SK-N-SH (cell line): Measurements from ENCODE around the gene PCDHGC4. TPM values are rescaled to one million over a fixed set of nuclear protein-coding genes. Genes with fewer than 3 reads are reported as not detected.

Experiments
- CTCF ChIA-PET: fragments of 300-600, 350-600 bp; formaldehyde crosslinking; extraction: SDS; loops from one replicate; lab custom pipeline; 2021; lab: Yijun Ruan, JAX
- POLR2A ChIA-PET: fragments of 350-600 bp; sonication (Branson Sonifier 250); formaldehyde crosslinking; extraction: SDS; loops from one replicate; lab custom pipeline; 2020; ENCODE audit warnings: antibody characterized with exemption, inconsistent platforms; lab: Yijun Ruan, JAX
- DNase-seq: peaks from one replicate; pipeline ENCODE4 v3.0.0; 2012
- H2AFZ ChIP-seq: fragments of 200-600 bp; sonication (generic); 2 replicates; pipeline ENCODE4 v1.8.1; 2016; ENCODE audit warnings: antibody characterized with exemption, mild to moderate bottlenecking, low read depth
- H3F3A ChIP-seq: fragments of 200-600 bp; sonication (generic); replicated peaks from 2 replicates; pipeline ENCODE3; 2016; ENCODE audit warnings: antibody characterized with exemption, mild to moderate bottlenecking; ENCODE audit not compliant: insufficient read depth
- H3K27ac ChIP-seq, 2 experiments: fragments of 200-500 bp in 1 of 2; fragments of 200-600 bp in 1 of 2; sonication (Bioruptor generic) in 1 of 2; sonication (generic), shearing (Covaris generic) in 1 of 2; 2 replicates each; pipeline versions ENCODE4 v1.5.1 to v1.6.1; 2014 to 2016; ENCODE audit warnings: low read depth in 2 of 2, inconsistent platforms in 1 of 2, low read length in 1 of 2, mild to moderate bottlenecking in 1 of 2, mixed read lengths in 1 of 2
- H3K27me3 ChIP-seq: fragments of 200-600 bp; sonication (generic), shearing (Covaris generic); 2 replicates; pipeline ENCODE4 v1.6.1; 2016; ENCODE audit warnings: mixed run types; ENCODE audit not compliant: insufficient read depth
- H3K36me3 ChIP-seq, 2 experiments: fragments of 200-500 bp in 1 of 2; fragments of 200-600 bp in 1 of 2; sonication (Bioruptor generic) in 1 of 2; sonication (generic) in 1 of 2; replicated peaks in 1 of 2; 2 replicates each; pipeline versions ENCODE3 to v1.5.1; 2014 to 2016; ENCODE audit warnings: low read length in 1 of 2, mild to moderate bottlenecking in 1 of 2; ENCODE audit not compliant: insufficient read depth in 2 of 2, control insufficient read depth in 1 of 2
- H3K4me1 ChIP-seq, 2 experiments: fragments of 200-500 bp in 1 of 2; fragments of 200-600 bp in 1 of 2; sonication (Bioruptor generic) in 1 of 2; sonication (generic), shearing (Covaris generic) in 1 of 2; 2 replicates each; pipeline versions ENCODE4 v1.5.1 to v1.6.1; 2014 to 2016; ENCODE audit warnings: low read depth in 1 of 2, low read length in 1 of 2, mixed run types in 1 of 2; ENCODE audit not compliant: insufficient read depth in 2 of 2, control insufficient read depth in 1 of 2
- H3K4me2 ChIP-seq: fragments of 200-600 bp; sonication (generic), shearing (Covaris generic); 2 replicates; pipeline ENCODE4 v1.6.1; 2017; ENCODE audit warnings: mixed run types
- H3K4me3 ChIP-seq, 2 experiments: fragments of 200-500 bp in 1 of 2; fragments of 200-600 bp in 1 of 2; sonication (Bioruptor generic) in 1 of 2; sonication (generic), shearing (Covaris generic) in 1 of 2; 2 replicates each; pipeline versions ENCODE4 v1.5.1 to v1.8.1; 2014 to 2016; ENCODE audit warnings: low read depth in 2 of 2, inconsistent platforms in 1 of 2, low read length in 1 of 2, mild to moderate bottlenecking in 1 of 2, mixed read lengths in 1 of 2, moderate library complexity in 1 of 2
- H3K79me2 ChIP-seq: fragments of 200-600 bp; sonication (generic); 2 replicates; pipeline ENCODE4 v1.8.1; 2017; ENCODE audit warnings: mild to moderate bottlenecking; ENCODE audit not compliant: insufficient read depth
- H3K9ac ChIP-seq: fragments of 200-600 bp; sonication (generic); 2 replicates; pipeline ENCODE4 v1.6.1; 2017; ENCODE audit warnings: mixed run types
- H3K9me2 ChIP-seq: fragments of 200-600 bp; sonication (generic); 2 replicates; pipeline ENCODE4 v1.6.1; 2017; ENCODE audit warnings: mixed run types
- H3K9me3 ChIP-seq: fragments of 200-600 bp; sonication (generic); 2 replicates; pipeline ENCODE4 v1.6.1; 2017; ENCODE audit warnings: mixed run types, mild to moderate bottlenecking, moderate library complexity
- H4K20me1 ChIP-seq: fragments of 200-600 bp; sonication (generic); 2 replicates; pipeline ENCODE4 v1.6.1; 2017; ENCODE audit warnings: mild to moderate bottlenecking, mixed run types; ENCODE audit not compliant: insufficient read depth
- CHD2 ChIP-seq: fragments of 150-350 bp; IDR thresholded peaks from 2 replicates; pipeline ENCODE4 v1.6.1; 2018; ENCODE audit warnings: low read length; ENCODE audit not compliant: partially characterized antibody
- EP300 ChIP-seq, 2 experiments: IDR thresholded peaks; 2 replicates each; pipeline versions ENCODE4 v1.4.0 to v1.6.1; 2012; ENCODE audit warnings: borderline replicate concordance in 1 of 2, low read depth in 1 of 2, low read length in 1 of 2
- FOSL2 ChIP-seq: IDR thresholded peaks from 2 replicates; pipeline ENCODE4 v1.4.0; 2012; ENCODE audit warnings: low read depth, mild to moderate bottlenecking, moderate library complexity, borderline replicate concordance
- FOXM1 ChIP-seq: IDR thresholded peaks from 2 replicates; pipeline ENCODE4 v1.4.0; 2012; ENCODE audit warnings: low read depth, mild to moderate bottlenecking
- GABPA ChIP-seq: IDR thresholded peaks from 2 replicates; pipeline ENCODE4 v1.4.0; 2012; ENCODE audit warnings: low read depth, mild to moderate bottlenecking
- GATA2 ChIP-seq: sonication (generic); formaldehyde crosslinking; IDR thresholded peaks from 2 replicates; pipeline ENCODE4 v1.5.0; 2020; ENCODE audit warnings: mild to moderate bottlenecking, missing genetic modification reagents
- IRF3 ChIP-seq: fragments of 150-350 bp; IDR thresholded peaks from 2 replicates; pipeline ENCODE4 v1.6.1; 2016; ENCODE audit warnings: mild to moderate bottlenecking, low read depth, low read length
- JUND ChIP-seq: IDR thresholded peaks from 2 replicates; pipeline ENCODE4 v1.4.0; 2012
- MAX ChIP-seq: IDR thresholded peaks from 2 replicates; pipeline ENCODE4 v1.4.0; 2012; ENCODE audit warnings: low read depth
- MXI1 ChIP-seq: IDR thresholded peaks from 2 replicates; pipeline ENCODE4 v1.6.1; 2012; ENCODE audit warnings: mild to moderate bottlenecking, low read depth, low read length, improper control_type of control experiment
- RAD21 ChIP-seq: IDR thresholded peaks from 2 replicates; pipeline ENCODE4 v1.6.1; 2012; ENCODE audit warnings: mild to moderate bottlenecking, low read length
- RCOR1 ChIP-seq: fragments of 150-350 bp; IDR thresholded peaks from 2 replicates; pipeline ENCODE4 v1.6.1; 2017; ENCODE audit warnings: antibody characterized with exemption, low read length
- RFX5 ChIP-seq: IDR thresholded peaks from 2 replicates; pipeline ENCODE4 v1.6.1; 2012; ENCODE audit warnings: mild to moderate bottlenecking, improper control_type of control experiment, low read length
- SIN3A ChIP-seq: IDR thresholded peaks from 2 replicates; pipeline ENCODE4 v1.6.1; 2012; ENCODE audit warnings: low read depth, mild to moderate bottlenecking, low read length, moderate library complexity, borderline replicate concordance
- TCF12 ChIP-seq: IDR thresholded peaks from 2 replicates; pipeline ENCODE4 v1.4.0; 2012
- TEAD4 ChIP-seq: IDR thresholded peaks from 2 replicates; pipeline ENCODE4 v1.4.0; 2012; ENCODE audit warnings: mild to moderate bottlenecking, borderline replicate concordance; ENCODE audit not compliant: insufficient read depth
- USF1 ChIP-seq: IDR thresholded peaks from 2 replicates; pipeline ENCODE4 v1.4.0; 2012; ENCODE audit warnings: low read depth, borderline replicate concordance
- WGBS: methylation state at CpG from one replicate; pipeline ENCODE4 v1.1.6; 2017; ENCODE audit warnings: low lambda C conversion rate; 5-methylcytosine and 5-hydroxymethylcytosine counted together
- polyA plus RNA-seq, 3 experiments: library from polyadenylated mRNA; depleted of rRNA; stranded (reverse); fragments of >200 nt; gene quantifications; 2 replicates each; pipeline ENCODE4 v1.2.3, GENCODE V29; 2012
- TF ChIP-seq, protein P1 (sequence below): fragments of 150-350 bp; IDR thresholded peaks from 2 replicates; pipeline ENCODE4 v1.6.1; 2017; ENCODE audit warnings: antibody characterized with exemption, low read length, low read depth, borderline replicate concordance

PCDHGC4 gene
- polyA plus RNA-seq, 1 of the 3 experiments (the other 2 are of a cell fraction), result 0.53 TPM

DNA sequence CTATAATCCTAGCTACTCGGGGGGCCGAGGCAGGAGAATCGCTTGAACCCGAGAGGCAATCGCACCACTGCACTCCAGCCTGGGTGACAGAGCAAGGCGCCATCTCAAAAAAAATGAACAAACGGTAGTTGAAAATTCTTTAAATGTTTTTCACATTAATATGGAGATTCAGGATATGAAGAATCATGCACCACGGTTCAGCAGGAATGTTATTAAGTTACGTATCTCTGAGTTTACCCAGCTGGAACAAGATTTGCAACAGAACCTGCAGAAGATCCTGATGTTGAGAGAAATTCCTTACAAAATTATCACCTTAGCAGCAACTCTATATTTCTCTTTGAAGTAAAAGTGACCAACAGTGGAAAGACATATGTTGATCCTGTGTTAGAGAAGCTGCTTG, 44.5 kb upstream of the PCDHGC4 start:
- DNase-seq, result no peak
- no peak for TF ChIP-seq CHD2
- no peak for TF ChIP-seq GABPA
- TF ChIP-seq, all 33 proteins: peak for 0
- Histone ChIP-seq H3K36me3 (no peaks in the 10 kb centered on the region), H3K4me2 (no peak overlapping the region), H3K9ac (no peak overlapping the region), H3K9me2 (no peaks in the 10 kb centered on the region), H3K4me1 (no peaks in the 10 kb centered on the region), H4K20me1 (no peaks in the 10 kb centered on the region), H3K27ac (no peak overlapping the region), H3K27me3 (no peaks in the 10 kb centered on the region), H2AFZ (no peak overlapping the region), H3K79me2 (0 out of 2 replicates have a peak, but pooled peaks cover 3% of the 10 kb centered on the region), H3K9me3 (peaks cover 4% of the 10 kb centered on the region; the same call in 1 of the 2 replicates), H3K4me3 (peak overlapping the region in 1 of 2 experiments; percentile 12; a peak in 1 of 4 replicates), H3F3A (no peaks in the 10 kb centered on the region)
- 79% methylated on average over 9 of the region's 9 CpGs for WGBS
- POLR2A ChIA-PET, result no interaction called here
- CTCF ChIA-PET, result no interaction called here

- Histone ChIP-seq H3F3A (no peaks in the 10 kb centered on the region), H2AFZ (no peak overlapping the region), H3K4me3 (no peak overlapping the region), H3K4me2 (no peak overlapping the region), H3K79me2 (no peaks in the 10 kb centered on the region), H4K20me1 (no peaks in the 10 kb centered on the region), H3K4me1 (no peaks in the 10 kb centered on the region), H3K27ac (no peak overlapping the region), H3K9me3 (peaks cover 4% of the 10 kb centered on the region; the same call in 1 of the 2 replicates), H3K36me3 (no peaks in the 10 kb centered on the region), H3K9me2 (no peaks in the 10 kb centered on the region), H3K27me3 (no peaks in the 10 kb centered on the region), H3K9ac (no peak overlapping the region)
- POLR2A ChIA-PET, result no interaction called here
- DNase-seq, result no peak
- WGBS, result 92% methylated on average over 38 of the region's 50 CpGs
- TF ChIP-seq MAX, result no peak
- no peak for TF ChIP-seq RAD21
- TF ChIP-seq USF1, result no peak
- no peak for TF ChIP-seq TEAD4
- no peak for TF ChIP-seq EP300 (IDR thresholded peaks at IDR 0.05; ENCODE audit: borderline replicate concordance in 1 of 2, low read depth in 1 of 2, low read length in 1 of 2)
- TF ChIP-seq MXI1, result no peak
- TF ChIP-seq FOSL2, result no peak
- no peak for TF ChIP-seq RCOR1
- TF ChIP-seq GATA2 (CRISPR knock-in tag), result no peak
- TF ChIP-seq SIN3A, result no peak
- no peak for TF ChIP-seq FOXM1
- no peak for TF ChIP-seq TCF12
- no peak for TF ChIP-seq IRF3
- TF ChIP-seq, protein P1, sequence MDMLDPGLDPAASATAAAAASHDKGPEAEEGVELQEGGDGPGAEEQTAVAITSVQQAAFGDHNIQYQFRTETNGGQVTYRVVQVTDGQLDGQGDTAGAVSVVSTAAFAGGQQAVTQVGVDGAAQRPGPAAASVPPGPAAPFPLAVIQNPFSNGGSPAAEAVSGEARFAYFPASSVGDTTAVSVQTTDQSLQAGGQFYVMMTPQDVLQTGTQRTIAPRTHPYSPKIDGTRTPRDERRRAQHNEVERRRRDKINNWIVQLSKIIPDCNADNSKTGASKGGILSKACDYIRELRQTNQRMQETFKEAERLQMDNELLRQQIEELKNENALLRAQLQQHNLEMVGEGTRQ, result no peak
- no peak for TF ChIP-seq RFX5
- TF ChIP-seq JUND, result no peak
- CTCF ChIA-PET, result interaction anchor here (1.4 to 1.5 kb wide), 2 partner anchors 116 to 126 kb away, joined by 4 to 5 read pairs; no protein-coding TSS in a partner anchor
These were observed 43.2 kb upstream of the PCDHGC4 start for GRCh38 chr5:141441571-141442170.
